Anterior cingulate cortex (tissue), 58 donors: ENCODE results near the gene FOXK1.

Source experiments
- DNase-seq, 58 donors: peaks; one replicate each; lab custom pipeline; 2025; lab: John Stamatoyannopoulos, UW

The FOXK1 gene

GRCh38 chr7:4758791-4759190 lies 76.7 kb downstream of the FOXK1 start:
- peak in 2 of 58 donors; percentile 8 to 14 for DNase-seq

- DNase-seq: no peak
Observed at GRCh38 chr7:4759211-4759610, 77.1 kb downstream of the FOXK1 start.

GRCh38 chr7:4760952-4761351 lies 78.9 kb downstream of the FOXK1 start:
- DNase-seq: no peak

GRCh38 chr7:4762121-4763055 lies 80.3 kb downstream of the FOXK1 start:
- no peak for DNase-seq

- DNase-seq: no peak
Observed at GRCh38 chr7:4763091-4763793, 81.1 kb downstream of the FOXK1 start.

- DNase-seq: no peak
Observed at GRCh38 chr7:4763794-4764185, 81.7 kb downstream of the FOXK1 start.

- DNase-seq: no peak
Observed at GRCh38 chr7:4764402-4765007, 82.4 kb downstream of the FOXK1 start.

- no peak for DNase-seq
Observed at GRCh38 chr7:4765776-4766490, 83.8 kb downstream of the FOXK1 start.

GRCh38 chr7:4766666-4767519 lies 84.8 kb downstream of the FOXK1 start:
- no peak for DNase-seq

- DNase-seq: no peak
Observed at GRCh38 chr7:4768597-4769569, 86.8 kb downstream of the FOXK1 start.

GRCh38 chr7:4769761-4770160 lies 87.7 kb downstream of the FOXK1 start:
- DNase-seq: no peak

GRCh38 chr7:4770886-4771285 lies 88.8 kb downstream of the FOXK1 start:
- DNase-seq: no peak

- DNase-seq: no peak
Observed at GRCh38 chr7:4771737-4772136, 89.6 kb downstream of the FOXK1 start.

- no peak for DNase-seq
Observed at GRCh38 chr7:4772306-4772705, 90.2 kb downstream of the FOXK1 start.

GRCh38 chr7:4774007-4774406 lies 91.9 kb downstream of the FOXK1 start:
- no peak for DNase-seq

- DNase-seq: peak in 6 of 58 donors; percentile 26 to 54 (median 46)
Observed at GRCh38 chr7:4774658-4775249, 92.7 kb downstream of the FOXK1 start.

GRCh38 chr7:4775250-4775847 lies 93.3 kb downstream of the FOXK1 start, which contains the start of gene AP5Z1:
Gene AP5Z1, plus strand, starts transcription at chr7:4775623. Its CDS starts 93 bp downstream, at chr7:4775716.
- DNase-seq: peak; percentile 65 to 98 (median 94)
